ENCODE measurements around the gene RSU1.

Gene RSU1

GRCh38 chr10:16853809-16854208 is 36.6 kb upstream of the RSU1 start:
- H3K27me3 ChIP-seq (ENCODE audit: low read depth, low read length) = no peaks in the 10 kb centered on the region
- no peak overlapping the region for H3K9ac ChIP-seq (ENCODE audit: low read length)
- H2AFZ ChIP-seq (ENCODE audit: low read depth, low read length) = no peak overlapping the region
- no peaks in the 10 kb centered on the region for H3K9me3 ChIP-seq (ENCODE audit: insufficient read depth, low read length)
- no peak overlapping the region for H3K4me3 ChIP-seq (ENCODE audit: low read length)
- TF ChIP-seq EZH2phosphoT487 (IDR thresholded peaks at IDR 0.05; ENCODE audit: low read depth) = no peak
- TF ChIP-seq CTCF (IDR thresholded peaks at IDR 0.05; ENCODE audit: low read depth, low read length) = no peak
- no peaks in the 10 kb centered on the region for H3K36me3 ChIP-seq (replicated peaks; ENCODE audit: low read depth, low read length)
- no peak overlapping the region for H3K4me2 ChIP-seq (ENCODE audit: low read length)
- H3K79me2 ChIP-seq (ENCODE audit: low read length) = no peaks in the 10 kb centered on the region
- no peaks in the 10 kb centered on the region for H3K4me1 ChIP-seq (ENCODE audit: low read length)
- H3K27ac ChIP-seq (ENCODE audit: low read length) = no peak overlapping the region
- no peaks in the 10 kb centered on the region for H4K20me1 ChIP-seq (ENCODE audit: insufficient read depth, low read length)

GRCh38 chr10:16853201-16853600 is 36.0 kb upstream of the RSU1 start:
- H3K9ac ChIP-seq (ENCODE audit: low read length) = no peak overlapping the region
- no peak overlapping the region for H3K4me3 ChIP-seq (ENCODE audit: low read length)
- TF ChIP-seq EZH2phosphoT487 (IDR thresholded peaks at IDR 0.05; ENCODE audit: low read depth) (no peak), CTCF (IDR thresholded peaks at IDR 0.05; ENCODE audit: low read depth, low read length) (peak; percentile 40)
- no peaks in the 10 kb centered on the region for H3K27me3 ChIP-seq (ENCODE audit: low read depth, low read length)
- no peak overlapping the region for H3K27ac ChIP-seq (ENCODE audit: low read length)
- H3K9me3 ChIP-seq (ENCODE audit: insufficient read depth, low read length) = no peaks in the 10 kb centered on the region
- H3K4me1 ChIP-seq (ENCODE audit: low read length) = no peaks in the 10 kb centered on the region
- H2AFZ ChIP-seq (ENCODE audit: low read depth, low read length) = no peak overlapping the region
- no peaks in the 10 kb centered on the region for H3K79me2 ChIP-seq (ENCODE audit: low read length)
- H3K4me2 ChIP-seq (ENCODE audit: low read length) = no peak overlapping the region
- H4K20me1 ChIP-seq (ENCODE audit: insufficient read depth, low read length) = no peaks in the 10 kb centered on the region
- no peaks in the 10 kb centered on the region for H3K36me3 ChIP-seq (replicated peaks; ENCODE audit: low read depth, low read length)

- H4K20me1 ChIP-seq (ENCODE audit: insufficient read depth, low read length) = no peaks in the 10 kb centered on the region
- no peak overlapping the region for H3K9ac ChIP-seq (ENCODE audit: low read length)
- H3K79me2 ChIP-seq (ENCODE audit: low read length) = no peaks in the 10 kb centered on the region
- H3K27me3 ChIP-seq (ENCODE audit: low read depth, low read length) = no peaks in the 10 kb centered on the region
- TF ChIP-seq CTCF (IDR thresholded peaks at IDR 0.05; ENCODE audit: low read depth, low read length) (no peak), EZH2phosphoT487 (IDR thresholded peaks at IDR 0.05; ENCODE audit: low read depth) (no peak)
- H2AFZ ChIP-seq (ENCODE audit: low read depth, low read length) = no peak overlapping the region
- no peaks in the 10 kb centered on the region for H3K4me1 ChIP-seq (ENCODE audit: low read length)
- no peak overlapping the region for H3K4me2 ChIP-seq (ENCODE audit: low read length)
- no peak overlapping the region for H3K27ac ChIP-seq (ENCODE audit: low read length)
- no peaks in the 10 kb centered on the region for H3K9me3 ChIP-seq (ENCODE audit: insufficient read depth, low read length)
- no peaks in the 10 kb centered on the region for H3K36me3 ChIP-seq (replicated peaks; ENCODE audit: low read depth, low read length)
- no peak overlapping the region for H3K4me3 ChIP-seq (ENCODE audit: low read length)
These were observed 35.4 kb upstream of the RSU1 start for GRCh38 chr10:16852624-16853023.

- no peak overlapping the region for H3K27ac ChIP-seq (ENCODE audit: low read length)
- no peaks in the 10 kb centered on the region for H3K27me3 ChIP-seq (ENCODE audit: low read depth, low read length)
- no peaks in the 10 kb centered on the region for H4K20me1 ChIP-seq (ENCODE audit: insufficient read depth, low read length)
- H3K4me2 ChIP-seq (ENCODE audit: low read length) = no peak overlapping the region
- no peak overlapping the region for H3K4me3 ChIP-seq (ENCODE audit: low read length)
- no peaks in the 10 kb centered on the region for H3K79me2 ChIP-seq (ENCODE audit: low read length)
- no peak overlapping the region for H3K9ac ChIP-seq (ENCODE audit: low read length)
- no peak overlapping the region for H2AFZ ChIP-seq (ENCODE audit: low read depth, low read length)
- no peaks in the 10 kb centered on the region for H3K36me3 ChIP-seq (replicated peaks; ENCODE audit: low read depth, low read length)
- TF ChIP-seq CTCF (IDR thresholded peaks at IDR 0.05; ENCODE audit: low read depth, low read length) (no peak), EZH2phosphoT487 (IDR thresholded peaks at IDR 0.05; ENCODE audit: low read depth) (no peak)
- no peaks in the 10 kb centered on the region for H3K9me3 ChIP-seq (ENCODE audit: insufficient read depth, low read length)
- H3K4me1 ChIP-seq (ENCODE audit: low read length) = no peaks in the 10 kb centered on the region
These were observed 31.4 kb upstream of the RSU1 start for GRCh38 chr10:16848562-16849154.
